Right lobe of liver (tissue), 4 donors: ENCODE measurements around the gene UNKL.
"Not testable (repeated sequence)": the region's sequence is repeated elsewhere in the genome, so short reads cannot be mapped to it uniquely, and the experiment has no call there.

Source experiments
- CTCF ChIP-seq, 4 donors: fragments of 200-600 bp in 3 of 4; fragments of 450-650 bp in 1 of 4; IDR thresholded peaks; one replicate each; pipeline versions ENCODE4 v1.5.1 to v1.8.0; 2016 to 2022; ENCODE audit warnings: antibody characterized with exemption in 4 of 4, mild to moderate bottlenecking in 2 of 4
- POLR2A ChIP-seq: fragments of 450-650 bp; IDR thresholded peaks from one replicate; pipeline ENCODE4 v1.6.1; 2017; ENCODE audit warnings: antibody characterized with exemption, mild to moderate bottlenecking
- donor health status: DM: no; HTN: no; CAD: no.
- donor health status: DM: no; HTN: no; CAD: no.
- donor health status: DM: no; HTN: yes; CAD: no.

GRCh38 chr16:1328136-1328535, 86.4 kb downstream of the UNKL start:
- not testable (repeated sequence) for TF ChIP-seq POLR2A; CTCF (IDR thresholded peaks at IDR 0.05)
